Thoracic aorta (tissue), 2 donors: Measurements from ENCODE around the gene PPP1R14B. TPM values are rescaled to one million over a fixed set of nuclear protein-coding genes. Genes with fewer than 3 reads are reported as not detected.

Experiments used
- ATAC-seq: fragments of 150-250 bp; one replicate; pipeline ENCODE4 v1.8.0; 2017; ENCODE audit warnings: low read depth; ENCODE audit not compliant: insufficient number of reproducible peaks, low FRiP score
- DNase-seq: peaks from one replicate; pipeline ENCODE4 v3.0.0-alpha.2; 2020; ENCODE audit warnings: low spot score
- H3K27ac ChIP-seq, 2 donors: fragments of 200-600 bp; sonication (generic); 1 replicate in 1 of 2; 2 replicates in 1 of 2; pipeline ENCODE4 v1.5.1; 2016; ENCODE audit warnings: mild to moderate bottlenecking in 2 of 2, moderate library complexity in 2 of 2
- H3K27me3 ChIP-seq: fragments of 200-600 bp; sonication (generic); replicated peaks from 2 replicates; pipeline ENCODE4 v1.6.0; 2016; ENCODE audit warnings: mild to moderate bottlenecking; ENCODE audit not compliant: insufficient read depth
- H3K36me3 ChIP-seq: fragments of 200-600 bp; sonication (generic); one replicate; pipeline ENCODE4 v1.5.1; 2016
- H3K4me1 ChIP-seq, 2 donors: fragments of 200-600 bp; sonication (generic); 1 replicate in 1 of 2; 2 replicates in 1 of 2; pipeline versions ENCODE4 v1.5.1 to v1.6.0; 2016; ENCODE audit warnings: low read depth in 2 of 2, mild to moderate bottlenecking in 1 of 2; ENCODE audit not compliant: control insufficient read depth in 1 of 2
- H3K4me3 ChIP-seq: fragments of 200-600 bp; sonication (generic); 2 replicates; pipeline ENCODE4 v1.5.1; 2016; ENCODE audit warnings: mild to moderate bottlenecking
- H3K9me3 ChIP-seq: fragments of 200-600 bp; sonication (generic); 2 replicates; pipeline ENCODE4 v1.5.1; 2016
- CTCF ChIP-seq: fragments of 200-600 bp; sonication (generic); IDR thresholded peaks from one replicate; pipeline ENCODE4 v1.5.1; 2019; ENCODE audit warnings: antibody characterized with exemption
- total RNA-seq, 2 donors: library from RNA; depleted of rRNA; stranded (reverse); fragments of >200 nt; gene quantifications; one replicate each; pipeline versions ENCODE4 v1.1.0 to v1.2.3, GENCODE V29; 2016

The PPP1R14B gene
- total RNA-seq, 2 donors from 2014 or later = 75.3 to 122 TPM

DNA sequence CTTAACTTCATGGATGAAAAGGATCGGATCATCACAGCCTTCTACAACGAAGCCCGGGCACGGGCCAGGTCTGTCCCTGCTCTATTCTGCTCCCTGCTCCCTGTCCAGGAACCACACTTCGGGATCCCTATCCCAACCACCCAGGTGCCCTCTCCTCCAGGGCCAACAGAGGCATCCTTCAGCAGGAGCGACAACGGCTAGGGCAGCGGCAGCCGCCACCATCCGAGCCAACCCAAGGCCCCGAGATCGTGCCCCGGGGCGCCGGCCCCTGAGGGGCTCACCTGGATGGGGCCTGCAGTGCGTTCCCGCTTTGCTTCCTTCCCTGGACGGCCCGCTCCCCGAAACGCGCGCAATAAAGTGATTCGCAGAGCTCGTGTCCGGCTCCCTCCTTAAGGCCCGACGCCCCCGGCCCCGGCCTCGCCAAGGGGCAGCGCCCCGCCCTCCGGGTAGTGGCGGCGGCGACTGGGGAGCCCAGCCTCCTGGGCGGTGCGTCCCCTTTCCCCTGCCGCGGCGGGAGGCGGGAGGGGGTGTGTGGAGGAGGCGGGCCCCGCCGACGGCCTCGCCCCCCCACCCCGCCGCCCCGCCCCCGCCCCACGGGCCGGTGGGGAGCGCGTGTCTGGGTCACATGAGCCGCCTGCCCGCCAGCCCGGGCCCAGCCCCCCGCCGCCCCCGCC, 12.7 kb downstream of the PPP1R14B start, which contains the start of gene VEGFB:
TSS of gene VEGFB (plus strand) at position 672 of the 674 bp plus-strand sequence. CDS start 250 bp downstream, outside the sequence.
- DNase-seq = no peak
- Histone ChIP-seq H3K27me3 (no peaks in the 10 kb centered on the region), H3K9me3 (no peaks in the 10 kb centered on the region), H3K36me3 (peaks cover 11% of the 10 kb centered on the region), H3K4me3 (peak within 1 kb of the TSS; percentile 88), H3K27ac (peak within 1 kb of the TSS; percentile 85 to 91), H3K4me1 (peaks cover 31 to 54% of the 10 kb centered on the region in 2 donors)
- no peak for TF ChIP-seq CTCF
- no peak for ATAC-seq

DNA sequence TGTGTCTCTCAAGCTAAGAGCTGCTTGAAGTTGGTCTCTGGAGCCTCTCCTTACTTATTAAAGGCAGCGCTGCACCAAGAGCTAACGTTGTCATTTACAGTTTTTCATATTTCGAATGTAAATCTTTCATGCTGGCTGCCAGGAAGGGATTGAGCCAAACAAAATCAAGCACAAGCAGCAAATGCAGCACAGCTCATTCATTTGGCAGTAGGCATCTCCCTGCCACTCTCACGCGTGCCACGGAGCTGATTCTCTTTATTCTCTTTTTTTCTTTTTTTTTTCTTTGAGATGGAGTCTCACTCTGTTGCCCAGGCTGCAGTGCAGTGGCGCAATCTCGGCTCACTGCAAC, 13.8 kb downstream of the PPP1R14B start:
- H3K4me3 ChIP-seq = no peak overlapping the region

DNA sequence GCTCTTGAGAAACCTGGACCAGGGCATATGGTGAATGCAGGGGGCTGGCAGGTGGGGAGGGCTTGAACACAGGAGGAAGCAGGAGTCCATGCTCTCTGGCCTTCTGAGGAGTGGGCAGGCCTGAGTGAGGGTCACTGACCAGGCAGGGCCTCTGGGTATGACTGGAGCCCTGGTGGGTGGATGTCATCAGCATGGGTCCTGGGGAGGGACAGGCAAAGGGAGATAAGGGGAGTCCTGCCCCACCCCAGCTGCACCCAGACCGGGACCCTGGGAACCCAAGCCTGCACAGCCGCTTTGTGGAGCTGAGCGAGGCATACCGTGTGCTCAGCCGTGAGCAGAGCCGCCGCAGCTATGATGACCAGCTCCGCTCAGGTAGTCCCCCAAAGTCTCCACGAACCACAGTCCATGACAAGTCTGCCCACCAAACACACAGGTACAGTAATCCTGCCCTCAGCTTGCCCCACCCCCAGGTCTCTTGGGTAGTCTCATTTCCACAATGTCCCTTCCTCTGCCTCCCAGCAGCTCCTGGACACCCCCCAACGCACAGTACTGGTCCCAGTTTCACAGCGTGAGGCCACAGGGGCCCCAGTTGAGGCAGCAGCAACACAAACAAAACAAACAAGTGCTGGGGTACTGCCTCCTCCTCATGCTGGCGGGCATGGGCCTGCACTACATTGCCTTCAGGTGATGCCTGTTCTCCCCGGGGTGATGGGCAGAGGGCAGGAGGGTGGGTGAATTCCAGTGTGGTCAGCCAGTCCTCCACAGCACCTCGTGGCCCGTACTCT, 14.4 kb downstream of the PPP1R14B start:
- Histone ChIP-seq H3K4me3 (no peak overlapping the region), H3K27ac (no peak overlapping the region), H3K27me3 (no peaks in the 10 kb centered on the region), H3K4me1 (peaks cover 31 to 68% of the 10 kb centered on the region in 2 donors), H3K9me3 (no peaks in the 10 kb centered on the region), H3K36me3 (peaks cover 2% of the 10 kb centered on the region)
- ATAC-seq = no peak
- DNase-seq = no peak
- no peak for TF ChIP-seq CTCF

More for the DNA sequence above, 13.8 kb downstream of the PPP1R14B start:
- no peak for TF ChIP-seq CTCF
- Histone ChIP-seq H3K27me3 (no peaks in the 10 kb centered on the region), H3K9me3 (no peaks in the 10 kb centered on the region), H3K27ac (no peak overlapping the region), H3K36me3 (peaks cover 8% of the 10 kb centered on the region), H3K4me1 (peaks cover 31 to 62% of the 10 kb centered on the region in 2 donors)
- DNase-seq = no peak
- no peak for ATAC-seq

GRCh38 chr11:64231546-64231945, 15.2 kb downstream of the PPP1R14B start:
- DNase-seq (no peak), ATAC-seq (no peak)
- Histone ChIP-seq H3K9me3 (no peaks in the 10 kb centered on the region), H3K27ac (no peak overlapping the region), H3K4me1 (peaks cover 35 to 76% of the 10 kb centered on the region in 2 donors), H3K4me3 (no peak overlapping the region), H3K36me3 (no peaks in the 10 kb centered on the region), H3K27me3 (no peaks in the 10 kb centered on the region)
- TF ChIP-seq CTCF = no peak

- no peak for DNase-seq
- H3K4me3 ChIP-seq = peak overlapping the region; percentile 85
- no peak for TF ChIP-seq CTCF
- no peak for ATAC-seq
- H3K36me3 ChIP-seq = no peaks in the 10 kb centered on the region
- H3K27me3 ChIP-seq = no peaks in the 10 kb centered on the region
- H3K9me3 ChIP-seq = no peaks in the 10 kb centered on the region
- peaks cover 35 to 75% of the 10 kb centered on the region in 2 donors for H3K4me1 ChIP-seq
- H3K27ac ChIP-seq = peak overlapping the region; percentile 88 to 90
Observed at GRCh38 chr11:64230985-64231365, 15.8 kb downstream of the PPP1R14B start.
